Liver (tissue), 9 donors: ENCODE results near the gene SDSL. TPM values are rescaled to one million over a fixed set of nuclear protein-coding genes. Genes with fewer than 3 reads are reported as not detected.

Source experiments
- DNase-seq: peaks from one replicate; pipeline ENCODE4 v3.0.0-alpha.2; 2017; ENCODE audit warnings: low spot score
- H3K27ac ChIP-seq, 2 donors: one replicate each; pipeline ENCODE4 v1.7.0; 2013; ENCODE audit warnings: inconsistent platforms in 2 of 2, low read length in 2 of 2, control low read depth in 1 of 2, low read depth in 1 of 2, mild to moderate bottlenecking in 1 of 2
- H3K27me3 ChIP-seq, 4 donors: one replicate each; pipeline versions ENCODE4 v1.6.1 to v1.7.0; 2013; ENCODE audit warnings: low read length in 3 of 4, inconsistent platforms in 1 of 4, mild to moderate bottlenecking in 1 of 4, moderate library complexity in 1 of 4; ENCODE audit not compliant: control insufficient read depth in 4 of 4, insufficient read depth in 4 of 4
- H3K36me3 ChIP-seq, 4 donors: one replicate each; pipeline versions ENCODE4 v1.6.1 to v1.7.0; 2013; ENCODE audit warnings: low read length in 3 of 4, mild to moderate bottlenecking in 3 of 4, low read depth in 1 of 4, moderate library complexity in 1 of 4; ENCODE audit not compliant: control insufficient read depth in 4 of 4, insufficient read depth in 3 of 4
- H3K4me1 ChIP-seq, 4 donors: one replicate each; pipeline versions ENCODE4 v1.6.1 to v1.7.0; 2013; ENCODE audit warnings: low read length in 3 of 4, mild to moderate bottlenecking in 3 of 4, moderate library complexity in 1 of 4; ENCODE audit not compliant: control insufficient read depth in 4 of 4, insufficient read depth in 4 of 4
- H3K4me3 ChIP-seq, 3 donors: one replicate each; pipeline versions ENCODE4 v1.6.1 to v1.7.0; 2013; ENCODE audit warnings: low read length in 3 of 3, control low read depth in 1 of 3, low read depth in 1 of 3, mild to moderate bottlenecking in 1 of 3
- H3K9ac ChIP-seq, 2 donors: one replicate each; pipeline ENCODE4 v1.7.0; 2013; ENCODE audit warnings: low read length in 2 of 2, mild to moderate bottlenecking in 2 of 2, moderate library complexity in 2 of 2, control low read depth in 1 of 2, low read depth in 1 of 2
- H3K9me3 ChIP-seq, 4 donors: one replicate each; pipeline versions ENCODE4 v1.6.1 to v1.7.0; 2013; ENCODE audit warnings: low read length in 3 of 4; ENCODE audit not compliant: control insufficient read depth in 4 of 4
- CTCF ChIP-seq: fragments of 150-350 bp; IDR thresholded peaks from 2 replicates; pipeline ENCODE4 v1.5.1; 2017; ENCODE audit warnings: improper control_type of control experiment, low read depth, low read length; ENCODE audit not compliant: missing input control
- EGR1 ChIP-seq, 2 donors: IDR thresholded peaks; 2 replicates each; pipeline ENCODE4 v1.6.1; 2016 to 2018; ENCODE audit warnings: antibody characterized with exemption in 2 of 2, low read depth in 2 of 2
- FOXA1 ChIP-seq: IDR thresholded peaks from 2 replicates; pipeline ENCODE4 v1.6.1; 2016; ENCODE audit warnings: antibody characterized with exemption
- FOXA2 ChIP-seq: IDR thresholded peaks from 2 replicates; pipeline ENCODE4 v1.6.1; 2016; ENCODE audit warnings: antibody characterized with exemption
- GABPA ChIP-seq, 2 donors: IDR thresholded peaks in 1 of 2; conservative IDR thresholded peaks in 1 of 2; 2 replicates each; pipeline ENCODE4 v1.6.1; 2016; ENCODE audit warnings: antibody characterized with exemption in 2 of 2, mild to moderate bottlenecking in 1 of 2, moderate library complexity in 1 of 2
- HNF4A ChIP-seq, 2 donors: conservative IDR thresholded peaks; 2 replicates each; pipeline ENCODE4 v1.6.1; 2016; ENCODE audit warnings: antibody characterized with exemption in 2 of 2, mild to moderate bottlenecking in 2 of 2
- JUND ChIP-seq, 2 donors: IDR thresholded peaks; 2 replicates each; pipeline ENCODE4 v1.6.1; 2016; ENCODE audit warnings: antibody characterized with exemption in 2 of 2
- MAX ChIP-seq: IDR thresholded peaks from 2 replicates; pipeline ENCODE4 v1.6.1; 2016; ENCODE audit warnings: antibody characterized with exemption
- NR2F2 ChIP-seq: IDR thresholded peaks from 2 replicates; pipeline ENCODE4 v1.6.1; 2016; ENCODE audit warnings: antibody characterized with exemption
- RAD21 ChIP-seq, 2 donors: IDR thresholded peaks; 2 replicates each; pipeline ENCODE4 v1.6.1; 2016; ENCODE audit warnings: antibody characterized with exemption in 2 of 2, mild to moderate bottlenecking in 2 of 2
- REST ChIP-seq: IDR thresholded peaks from 2 replicates; pipeline ENCODE4 v1.6.1; 2016; ENCODE audit warnings: antibody characterized with exemption, mild to moderate bottlenecking
- RXRA ChIP-seq, 2 donors: IDR thresholded peaks; 2 replicates each; pipeline ENCODE4 v1.6.1; 2017 to 2018; ENCODE audit warnings: antibody characterized with exemption in 2 of 2, mild to moderate bottlenecking in 1 of 2
- SP1 ChIP-seq: IDR thresholded peaks from 2 replicates; pipeline ENCODE4 v1.6.1; 2018; ENCODE audit warnings: antibody characterized with exemption, mild to moderate bottlenecking
- WGBS: extraction: QIAGEN DNeasy Blood & Tissue Kit; methylation state at CpG from one replicate; pipeline ENCODE4 v1.1.7; 2013; 5-methylcytosine and 5-hydroxymethylcytosine counted together
- polyA plus RNA-seq, 2 donors: library from polyadenylated mRNA; stranded (reverse) in 1 of 2; unstranded in 1 of 2; fragments of 200-250 nt in 1 of 2; fragments of >200 nt in 1 of 2; fragmentation: Nextera tagmentation in 1 of 2; extraction: Ambion mirVana in 1 of 2; gene quantifications; one replicate each; pipeline versions ENCODE4 v1.2.1 to v1.2.3, GENCODE V29; 2013 to 2015
- total RNA-seq, 2 donors: library from RNA; depleted of rRNA; stranded (reverse); fragments of >200 nt; gene quantifications; one replicate each; pipeline ENCODE4 v1.2.3, GENCODE V29; 2014
- donor health status: healthy.
- donor health status: healthy.
- donor health status: healthy.
- donor health status: healthy.
- donor health status: healthy.

The SDSL gene
- total and polyA plus RNA-seq, 4 donors: 22.4 to 93.1 (median 33.7) TPM

- TF ChIP-seq MAX (no peak), HNF4A (conservative IDR thresholded peaks at IDR 0.05) (no peak), CTCF (no peak), REST (no peak), RXRA (IDR thresholded peaks at IDR 0.05) (no peak), JUND (IDR thresholded peaks at IDR 0.05) (no peak), FOXA2 (no peak), SP1 (no peak), RAD21 (IDR thresholded peaks at IDR 0.05) (no peak), NR2F2 (no peak)
- no peaks in the 10 kb centered on the region for H3K4me1 ChIP-seq
- H3K36me3 ChIP-seq: peaks cover 0 to 8% (median 1%) of the 10 kb centered on the region in 4 donors
- H3K4me3 ChIP-seq: no peak overlapping the region
- no peak overlapping the region for H3K9ac ChIP-seq
- DNase-seq: no peak
- no peak overlapping the region for H3K27ac ChIP-seq
- no peaks in the 10 kb centered on the region for H3K27me3 ChIP-seq
- WGBS: 93% methylated on average over 5 of the region's 5 CpGs
- H3K9me3 ChIP-seq: no peaks in the 10 kb centered on the region
Measured at GRCh38 chr12:113435367-113435766, 13.2 kb downstream of the SDSL start.

GRCh38 chr12:113436586-113436985 lies 14.4 kb downstream of the SDSL start:
- Histone ChIP-seq H3K27me3 (no peaks in the 10 kb centered on the region), H3K9me3 (no peaks in the 10 kb centered on the region), H3K9ac (no peak overlapping the region), H3K27ac (no peak overlapping the region), H3K4me3 (no peak overlapping the region), H3K4me1 (no peaks in the 10 kb centered on the region), H3K36me3 (peaks cover 0 to 8% (median 1%) of the 10 kb centered on the region in 4 donors)
- 88% methylated on average over 6 of the region's 6 CpGs for WGBS
- TF ChIP-seq NR2F2 (no peak), FOXA1 (no peak), GABPA (IDR thresholded peaks at IDR 0.05 in 1 of 2, conservative IDR thresholded peaks at IDR 0.05 in 1 of 2) (no peak), EGR1 (IDR thresholded peaks at IDR 0.05; ENCODE audit: low read depth in 2 of 2) (no peak)
- no peak for DNase-seq
